ENCODE measurements around the gene GFM1. TPM values are rescaled to one million over a fixed set of nuclear protein-coding genes. Genes with fewer than 3 reads are reported as not detected.

GFM1 gene
- total RNA-seq, 4 donors from 2014 or later: 29.4 to 48.5 (median 45.5) TPM

GRCh38 chr3:158711886-158712285 is 67.6 kb downstream of the GFM1 start:
- H3K4me3 ChIP-seq: no peak overlapping the region
- WGBS, 2 donors: 29 to 56% methylated on average over 1 of the region's 1 CpG
- TF ChIP-seq POLR2A (IDR thresholded peaks at IDR 0.05) (no peak), EP300 (IDR thresholded peaks at IDR 0.05) (peak in 1 of 2 donors; percentile 42), CTCF (IDR thresholded peaks at IDR 0.05) (no peak)
- peak overlapping the region in 2 of 4 donors; percentile 70 to 86 for H3K27ac ChIP-seq
- no peaks in the 10 kb centered on the region for H3K9me3 ChIP-seq
- no peaks in the 10 kb centered on the region for H3K27me3 ChIP-seq
- peaks cover 0 to 45% (median 16%) of the 10 kb centered on the region in 4 donors for H3K4me1 ChIP-seq
- peaks cover 0 to 32% (median 0%) of the 10 kb centered on the region in 3 donors for H3K36me3 ChIP-seq
- no peak for DNase-seq (ENCODE audit: low spot score in 2 of 2)

GRCh38 chr3:158712443-158712842 is 68.1 kb downstream of the GFM1 start:
- no peak for DNase-seq (ENCODE audit: low spot score in 2 of 2)
- 36 to 54% methylated on average over 1 of the region's 1 CpG for WGBS, 2 donors
- Histone ChIP-seq H3K27me3 (no peaks in the 10 kb centered on the region), H3K4me3 (no peak overlapping the region), H3K4me1 (peaks cover 0 to 45% (median 16%) of the 10 kb centered on the region in 4 donors), H3K27ac (peak overlapping the region in 3 of 4 donors; percentile 2 to 86 (median 70)), H3K36me3 (peaks cover 0 to 27% (median 0%) of the 10 kb centered on the region in 3 donors), H3K9me3 (no peaks in the 10 kb centered on the region)
- no peak for TF ChIP-seq CTCF (IDR thresholded peaks at IDR 0.05)
- TF ChIP-seq POLR2A (IDR thresholded peaks at IDR 0.05): no peak
- no peak for TF ChIP-seq EP300 (IDR thresholded peaks at IDR 0.05)

DNA sequence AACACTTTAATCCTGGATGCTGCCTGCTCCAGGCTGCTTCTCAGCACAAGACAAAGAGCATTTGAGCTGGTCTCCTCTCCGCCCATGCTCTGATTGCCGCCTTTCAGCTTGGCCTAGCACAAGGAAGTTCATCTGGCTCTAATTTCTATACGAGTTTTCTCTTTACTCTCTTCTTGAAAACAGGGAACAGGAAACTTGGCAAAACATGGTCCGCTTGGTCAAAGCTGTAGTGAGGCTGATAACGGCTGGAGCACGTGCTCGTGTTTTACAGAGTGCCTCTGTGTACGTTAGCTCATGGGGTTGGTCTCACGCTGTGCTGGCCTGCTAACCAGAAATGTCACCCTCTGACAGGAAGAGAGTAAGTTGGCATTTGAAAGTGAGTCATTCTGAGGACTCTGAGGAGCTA is 68.8 kb downstream of the GFM1 start:
- no peaks in the 10 kb centered on the region for H3K9me3 ChIP-seq
- DNase-seq (ENCODE audit: low spot score in 2 of 2): peak in 1 of 2 donors; percentile 38
- 35 to 47% methylated on average over 9 of the region's 9 CpGs for WGBS, 2 donors
- H3K4me3 ChIP-seq: no peak overlapping the region
- H3K27ac ChIP-seq: peak overlapping the region in 3 of 4 donors; percentile 2 to 86 (median 70)
- H3K27me3 ChIP-seq: no peaks in the 10 kb centered on the region
- H3K4me1 ChIP-seq: peaks cover 0 to 45% (median 16%) of the 10 kb centered on the region in 4 donors
- TF ChIP-seq CTCF (IDR thresholded peaks at IDR 0.05): no peak
- peak in 1 of 2 donors; percentile 81 for TF ChIP-seq EP300 (IDR thresholded peaks at IDR 0.05)
- peaks cover 0 to 21% (median 0%) of the 10 kb centered on the region in 3 donors for H3K36me3 ChIP-seq

- DNase-seq (ENCODE audit: low spot score in 2 of 2): no peak
- Histone ChIP-seq H3K4me1 (peaks cover 0 to 20% (median 3%) of the 10 kb centered on the region in 4 donors), H3K27me3 (no peaks in the 10 kb centered on the region), H3K9me3 (no peaks in the 10 kb centered on the region), H3K36me3 (no peaks in the 10 kb centered on the region), H3K4me3 (no peak overlapping the region), H3K27ac (peak overlapping the region in 1 of 4 donors; percentile 7)
- WGBS, 2 donors: 88 to 100% methylated on average over 2 of the region's 2 CpGs
- no peak for TF ChIP-seq CTCF (IDR thresholded peaks at IDR 0.05)
- TF ChIP-seq EP300 (IDR thresholded peaks at IDR 0.05): no peak
- no peak for TF ChIP-seq POLR2A (IDR thresholded peaks at IDR 0.05)
Measured at GRCh38 chr3:158717576-158717975, 73.2 kb downstream of the GFM1 start.

DNA sequence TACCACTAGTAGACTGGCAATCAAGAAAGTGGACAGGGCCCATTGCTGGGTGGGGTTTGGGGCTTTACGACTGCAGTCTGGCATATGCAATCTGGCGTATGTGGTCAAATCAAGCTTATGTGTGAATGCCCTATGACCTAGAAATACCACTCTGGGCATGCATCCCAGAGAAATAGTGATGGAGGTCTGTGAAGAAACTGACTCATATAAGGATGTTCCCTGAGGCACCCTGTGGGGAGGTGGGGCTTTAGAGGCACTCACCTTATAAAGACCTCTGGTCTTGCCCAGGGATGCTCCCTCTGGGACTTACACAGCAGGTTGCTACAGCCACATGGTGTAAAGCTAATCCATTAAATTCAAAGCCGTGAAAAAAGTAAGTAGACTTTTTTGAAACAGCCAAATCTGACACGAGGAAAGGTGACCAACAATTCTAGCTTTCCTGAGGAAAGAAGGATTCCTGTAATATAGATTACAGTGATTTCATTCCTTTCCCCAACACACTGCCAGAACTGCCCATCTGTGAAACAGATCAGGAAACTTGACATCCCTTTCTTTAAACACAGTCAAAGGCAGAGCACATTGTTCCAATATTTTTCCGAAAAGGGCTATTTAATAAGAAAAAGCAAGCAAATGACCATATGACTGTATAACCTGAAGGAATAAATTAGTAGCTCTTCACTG is 74.3 kb downstream of the GFM1 start:
- DNase-seq (ENCODE audit: low spot score in 2 of 2): no peak
- WGBS, 2 donors: 65 to 70% methylated on average over 5 of the region's 5 CpGs
- H3K4me1 ChIP-seq: peaks cover 0 to 18% (median 2%) of the 10 kb centered on the region in 4 donors
- H3K4me3 ChIP-seq: no peak overlapping the region
- H3K36me3 ChIP-seq: no peaks in the 10 kb centered on the region
- no peak overlapping the region for H3K27ac ChIP-seq
- TF ChIP-seq CTCF (IDR thresholded peaks at IDR 0.05) (no peak), POLR2A (IDR thresholded peaks at IDR 0.05) (no peak), EP300 (IDR thresholded peaks at IDR 0.05) (no peak)
- no peaks in the 10 kb centered on the region for H3K9me3 ChIP-seq
- no peaks in the 10 kb centered on the region for H3K27me3 ChIP-seq

Measured in tibial nerve (tissue), 4 donors.